H9 (cell line): Measurements from ENCODE around the gene PDS5B. TPM values are rescaled to one million over a fixed set of nuclear protein-coding genes. Genes with fewer than 3 reads are reported as not detected.

Experiments
- DNase-seq: peaks from one replicate; pipeline ENCODE4 v3.0.0-alpha.2; 2017
- H2AFZ ChIP-seq: one replicate; pipeline ENCODE4 v1.6.1; 2013; ENCODE audit warnings: mild to moderate bottlenecking, low read length, control low read depth, moderate library complexity
- H2AK5ac ChIP-seq: 2 replicates; pipeline ENCODE4 v1.6.1; 2013; ENCODE audit warnings: low read length, control low read depth, mixed read lengths; ENCODE audit not compliant: insufficient read length
- H2BK120ac ChIP-seq: one replicate; pipeline ENCODE4 v1.6.1; 2013; ENCODE audit warnings: low read depth, mild to moderate bottlenecking, low read length, control low read depth, inconsistent platforms; ENCODE audit not compliant: poor library complexity, severe bottlenecking
- H2BK12ac ChIP-seq: 2 replicates; pipeline ENCODE4 v1.6.1; 2013; ENCODE audit warnings: low read length, control low read depth, mixed read lengths, low read depth; ENCODE audit not compliant: insufficient read length
- H2BK15ac ChIP-seq: 2 replicates; pipeline ENCODE4 v1.6.1; 2013; ENCODE audit warnings: low read depth, low read length, control low read depth
- H2BK20ac ChIP-seq: one replicate; pipeline ENCODE4 v1.6.1; 2013; ENCODE audit warnings: low read depth, mild to moderate bottlenecking, low read length, control low read depth, inconsistent platforms; ENCODE audit not compliant: poor library complexity, severe bottlenecking
- H2BK5ac ChIP-seq: 2 replicates; pipeline ENCODE4 v1.6.1; 2013; ENCODE audit warnings: low read length, control low read depth, mixed read lengths; ENCODE audit not compliant: insufficient read length
- H3K14ac ChIP-seq: 2 replicates; pipeline ENCODE4 v1.6.1; 2013; ENCODE audit warnings: low read length, control low read depth; ENCODE audit not compliant: insufficient read depth
- H3K18ac ChIP-seq: 2 replicates; pipeline ENCODE4 v1.6.1; 2013; ENCODE audit warnings: low read depth, mild to moderate bottlenecking, mixed read lengths, low read length, control low read depth; ENCODE audit not compliant: insufficient read length
- H3K23ac ChIP-seq: 2 replicates; pipeline ENCODE4 v1.6.1; 2013; ENCODE audit warnings: low read length, control low read depth, mixed read lengths, low read depth; ENCODE audit not compliant: insufficient read length
- H3K23me2 ChIP-seq: 2 replicates; pipeline ENCODE4 v1.6.1; 2013; ENCODE audit warnings: low read depth, mild to moderate bottlenecking, mixed read lengths, low read length, control low read depth; ENCODE audit not compliant: insufficient read length, poor library complexity, severe bottlenecking
- H3K27ac ChIP-seq: 2 replicates; pipeline ENCODE4 v1.5.1; 2013; ENCODE audit warnings: low read length, control low read depth, mixed read lengths, low read depth; ENCODE audit not compliant: insufficient read length
- H3K27me3 ChIP-seq: 2 replicates; pipeline ENCODE4 v1.6.1; 2013; ENCODE audit warnings: low read length, control low read depth, inconsistent platforms; ENCODE audit not compliant: insufficient read depth
- H3K4ac ChIP-seq: 2 replicates; pipeline ENCODE4 v1.6.1; 2013; ENCODE audit warnings: low read depth, mild to moderate bottlenecking, control low read depth, inconsistent platforms, low read length, moderate library complexity
- H3K4me1 ChIP-seq: 2 replicates; pipeline ENCODE4 v1.6.1; 2013; ENCODE audit warnings: low read length, control low read depth, inconsistent platforms; ENCODE audit not compliant: insufficient read depth
- H3K4me2 ChIP-seq: 2 replicates; pipeline ENCODE4 v1.6.1; 2013; ENCODE audit warnings: low read length, control low read depth, mixed read lengths; ENCODE audit not compliant: insufficient read length, insufficient read depth
- H3K56ac ChIP-seq: 2 replicates; pipeline ENCODE4 v1.6.1; 2013; ENCODE audit warnings: low read depth, mild to moderate bottlenecking, mixed read lengths, low read length, control low read depth; ENCODE audit not compliant: insufficient read length
- H3K79me1 ChIP-seq: 2 replicates; pipeline ENCODE4 v1.6.1; 2013; ENCODE audit warnings: low read depth, mild to moderate bottlenecking, moderate library complexity, low read length, control low read depth, inconsistent platforms; ENCODE audit not compliant: insufficient read depth, poor library complexity, severe bottlenecking
- H3K79me2 ChIP-seq: 2 replicates; pipeline ENCODE4 v1.6.1; 2013; ENCODE audit warnings: low read length, control low read depth, inconsistent platforms; ENCODE audit not compliant: insufficient read depth
- H3K9ac ChIP-seq: 2 replicates; pipeline ENCODE4 v1.6.1; 2013; ENCODE audit warnings: low read length, control low read depth, mixed read lengths; ENCODE audit not compliant: insufficient read length; ENCODE audit errors: extremely low read depth
- H3K9me3 ChIP-seq: one replicate; pipeline ENCODE4 v1.6.1; 2013; ENCODE audit warnings: low read depth, low read length, inconsistent platforms; ENCODE audit not compliant: control insufficient read depth
- H3T11ph ChIP-seq: one replicate; pipeline ENCODE4 v1.6.1; 2013; ENCODE audit warnings: mild to moderate bottlenecking, low read length, control low read depth, inconsistent platforms
- H4K20me1 ChIP-seq: one replicate; pipeline ENCODE4 v1.6.1; 2013; ENCODE audit not compliant: control insufficient read depth, insufficient read length, insufficient read depth
- H4K5ac ChIP-seq: 2 replicates; pipeline ENCODE4 v1.6.1; 2013; ENCODE audit warnings: low read depth, mild to moderate bottlenecking, mixed read lengths, low read length, control low read depth; ENCODE audit not compliant: insufficient read length
- H4K8ac ChIP-seq: replicated peaks from 2 replicates; pipeline ENCODE4 v1.6.1; 2013; ENCODE audit warnings: low read length, control low read depth, mixed read lengths, low read depth; ENCODE audit not compliant: insufficient read length
- H4K91ac ChIP-seq: 2 replicates; pipeline ENCODE4 v1.6.1; 2013; ENCODE audit warnings: low read depth, mild to moderate bottlenecking, moderate library complexity, mixed read lengths, low read length, control low read depth; ENCODE audit not compliant: insufficient read length
- H3K27ac Mint-ChIP-seq, 3 experiments: 2 replicates in 2 of 3; 3 replicates in 1 of 3; pipeline ENCODE4 v1.8.0; 2020 to 2021; ENCODE audit warnings: mixed read lengths in 3 of 3, mild to moderate bottlenecking in 1 of 3, moderate library complexity in 1 of 3
- H3K27me3 Mint-ChIP-seq: 2 replicates; pipeline ENCODE4 v1.8.0; 2021; ENCODE audit warnings: low read depth, mild to moderate bottlenecking, moderate library complexity, mixed read lengths
- H3K36me3 Mint-ChIP-seq, 3 experiments: 2 replicates in 2 of 3; 3 replicates in 1 of 3; pipeline ENCODE4 v1.8.0; 2020 to 2021; ENCODE audit warnings: low read depth in 3 of 3, mixed read lengths in 3 of 3; ENCODE audit not compliant: insufficient read depth in 1 of 3
- H3K4me1 Mint-ChIP-seq, 2 experiments: 2 replicates each; pipeline ENCODE4 v1.8.0; 2020; ENCODE audit warnings: mixed read lengths in 2 of 2
- H3K4me3 Mint-ChIP-seq, 2 experiments: 2 replicates in 1 of 2; 3 replicates in 1 of 2; pipeline ENCODE4 v1.8.0; 2020 to 2021; ENCODE audit warnings: mild to moderate bottlenecking in 2 of 2, mixed read lengths in 2 of 2, moderate library complexity in 1 of 2
- H3K9me3 Mint-ChIP-seq, 2 experiments: 2 replicates in 1 of 2; 3 replicates in 1 of 2; pipeline ENCODE4 v1.8.0; 2020; ENCODE audit warnings: mild to moderate bottlenecking in 2 of 2, mixed read lengths in 2 of 2, moderate library complexity in 1 of 2
- CTCF ChIP-seq: fragments of 200-600 bp; sonication (generic); conservative IDR thresholded peaks from 3 replicates; pipeline ENCODE4 v1.8.0; 2021; ENCODE audit warnings: antibody characterized with exemption, mild to moderate bottlenecking
- WGBS: extraction: QIAGEN DNeasy Blood & Tissue Kit; methylation state at CpG from one replicate; pipeline ENCODE4 v1.1.7; 2013; ENCODE audit warnings: missing lambda C conversion rate, low lambda C conversion rate, mixed read lengths; ENCODE audit not compliant: insufficient read length; ENCODE audit errors: extremely low coverage; 5-methylcytosine and 5-hydroxymethylcytosine counted together
- total RNA-seq: library from RNA; stranded (reverse); gene quantifications from 2 replicates; pipeline ENCODE4 v1.2.1, GENCODE V29; 2021

PDS5B gene
- total RNA-seq, 1 experiment from 2014 or later = 50.0 TPM

GRCh38 chr13:32822771-32823170 lies 236.5 kb downstream of the PDS5B start:
- H3K27ac Mint-ChIP-seq = no peak overlapping the region

More at GRCh38 chr13:32822771-32823170, 236.5 kb downstream of the PDS5B start:
- Histone ChIP-seq H4K20me1 (no peaks in the 10 kb centered on the region), H3K27ac (no peak overlapping the region), H3K18ac (no peak overlapping the region), H3K4me1 (peaks cover 4% of the 10 kb centered on the region; the same call in 1 of the 2 replicates), H2AK5ac (no peak overlapping the region), H3K79me1 (no peaks in the 10 kb centered on the region), H3K9me3 (no peaks in the 10 kb centered on the region), H3K4ac (no peak overlapping the region), H3K27me3 (no peaks in the 10 kb centered on the region), H4K91ac (no peak overlapping the region), H3K9ac (no peak overlapping the region), H2BK12ac (no peak overlapping the region), H3K23me2 (no peaks in the 10 kb centered on the region), H3K14ac (no peak overlapping the region), H3T11ph (no peak overlapping the region), H2AFZ (no peak overlapping the region), H3K79me2 (no peaks in the 10 kb centered on the region), H3K23ac (no peak overlapping the region), H2BK15ac (no peak overlapping the region), H3K4me2 (no peak overlapping the region), H2BK5ac (no peak overlapping the region), H3K56ac (no peak overlapping the region), H4K8ac (no peak overlapping the region), H4K5ac (no peak overlapping the region), H2BK120ac (no peak overlapping the region), H2BK20ac (no peak overlapping the region)
- Mint-ChIP-seq H3K9me3 (no peaks in the 10 kb centered on the region), H3K36me3 (peaks cover 0 to 2% (median 0%) of the 10 kb centered on the region in 3 experiments; a peak in 1 of 7 replicates), H3K27me3 (no peaks in the 10 kb centered on the region), H3K4me1 (peaks cover 6% of the 10 kb centered on the region in 2 experiments), H3K4me3 (no peak overlapping the region)
- DNase-seq = no peak
- no CpG with 5 or more reads among the region's 4 CpGs for WGBS
- no peak for TF ChIP-seq CTCF
